Cardiac atrium fibroblast (primary cell): ENCODE measurements around the gene EIF2B1. TPM values are rescaled to one million over a fixed set of nuclear protein-coding genes. Genes with fewer than 3 reads are reported as not detected.

ENCODE experiments used
- total RNA-seq: library from RNA; depleted of rRNA; stranded (reverse); fragments of >200 nt; gene quantifications from 2 replicates; pipeline ENCODE4 v1.2.3, GENCODE V29; 2015

Gene EIF2B1
- total RNA-seq: 45.5 and 81.8 TPM in 2 replicates

DNA sequence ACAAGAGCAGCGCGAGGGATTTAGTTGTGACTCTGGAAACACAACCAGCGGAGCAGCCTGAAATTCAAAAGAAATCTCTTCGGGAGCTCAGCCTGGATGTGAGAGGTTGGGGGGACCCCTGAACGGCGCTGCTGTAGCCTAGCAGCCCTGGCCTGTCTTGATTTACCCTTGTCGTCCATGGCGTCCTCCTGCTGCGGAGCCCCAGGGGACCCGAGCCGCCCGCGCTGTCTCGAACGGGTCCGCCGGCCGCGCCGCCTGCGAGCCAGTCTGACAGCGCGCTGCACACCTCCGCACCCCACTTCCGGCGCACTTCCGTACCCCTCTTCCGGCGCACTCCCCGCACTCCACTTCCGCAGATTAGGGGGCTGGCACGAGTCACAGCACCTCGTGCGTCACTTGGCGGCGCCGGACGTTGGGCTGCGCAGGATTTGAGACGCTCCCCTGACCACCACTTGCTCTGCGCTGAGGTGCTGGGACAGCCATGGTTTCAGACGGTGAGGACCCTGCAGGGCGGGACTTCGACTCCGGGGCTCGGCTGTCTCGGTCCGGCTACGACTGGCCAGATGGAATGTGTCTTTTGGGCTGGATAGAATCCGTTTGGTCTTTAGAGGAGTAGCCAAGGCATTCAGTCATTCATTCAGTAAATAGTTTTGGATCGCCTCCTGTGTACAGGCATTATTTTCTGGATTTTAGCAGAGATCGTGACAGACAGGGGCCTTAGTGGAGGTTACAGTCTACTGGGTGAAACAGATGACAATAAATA is at the start of gene EIF2B1, which contains the start of gene GTF2H3:
TSS of gene EIF2B1 (minus strand) at position 308 of the 763 bp plus-strand sequence. CDS start at position 179, 129 bp downstream.
TSS of gene GTF2H3 (plus strand) at position 451 of the 763 bp plus-strand sequence. CDS start at position 482, 31 bp downstream.

GRCh38 chr12:123670882-123671728 is 37.6 kb upstream of the EIF2B1 start, which contains the start of gene TCTN2:
TCTN2 (plus strand) TSS chr12:123671113; CDS start chr12:123671241, 128 bp downstream.

DNA sequence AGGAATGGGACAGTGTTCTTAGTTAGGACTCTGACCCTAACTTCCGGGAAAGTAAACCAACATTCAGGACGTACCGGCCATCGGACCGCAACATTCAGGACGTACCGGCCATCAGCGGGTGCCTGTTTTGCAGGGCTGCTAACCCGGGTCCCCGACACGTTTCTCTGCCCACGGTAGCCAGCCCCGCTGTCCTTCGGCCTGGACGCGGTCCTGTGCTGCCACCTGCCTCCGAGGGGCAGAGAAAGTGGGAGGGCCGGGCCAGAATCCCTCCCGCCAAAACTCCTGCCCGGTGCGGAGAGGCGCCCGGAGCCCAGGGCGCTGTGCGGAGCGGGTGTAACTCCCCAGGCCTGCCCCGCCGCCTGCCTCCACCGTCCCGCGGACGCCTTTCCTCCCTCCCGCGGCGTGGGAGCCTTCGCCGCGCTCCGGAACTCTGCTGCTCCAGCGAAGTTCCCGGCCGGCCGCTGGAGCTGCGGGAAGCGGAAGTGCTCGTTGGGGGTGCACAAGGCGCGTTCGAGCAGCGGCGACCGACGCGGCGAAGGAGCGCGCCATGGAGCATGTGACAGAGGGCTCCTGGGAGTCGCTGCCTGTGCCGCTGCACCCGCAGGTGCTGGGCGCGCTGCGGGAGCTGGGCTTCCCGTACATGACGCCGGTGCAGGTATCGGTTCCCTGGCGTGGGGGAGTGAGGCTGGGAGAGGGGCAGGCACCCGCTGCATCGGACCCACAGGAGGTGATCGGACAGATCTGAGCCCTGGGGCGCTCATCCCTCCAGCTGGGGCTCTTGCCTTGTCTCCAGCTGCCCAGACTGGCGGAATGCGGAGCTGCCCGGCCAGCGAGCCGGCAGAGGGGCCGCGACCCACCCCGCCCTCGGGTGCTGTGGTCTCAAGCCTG is 31.6 kb downstream of the EIF2B1 start, which contains the start of gene DDX55:
TSS of gene DDX55 (plus strand) at position 498 of the 888 bp plus-strand sequence. CDS start at position 548, 50 bp downstream.

Other genes starting within 250 kb of the EIF2B1 start
- gene KMT5A, start 249.6 kb downstream of the EIF2B1 start, total RNA-seq: 22.6 and 33.4 TPM in 2 replicates
- 4.2 and 6.5 TPM in 2 replicates for gene RILPL2, start 197.0 kb downstream of the EIF2B1 start, total RNA-seq
- 4.2 and 10.4 TPM in 2 replicates for gene SNRNP35, start 175.5 kb downstream of the EIF2B1 start, total RNA-seq
- gene RILPL1, start 100.0 kb downstream of the EIF2B1 start, total RNA-seq: 13.0 and 17.2 TPM in 2 replicates
- 211 and 240 TPM in 2 replicates for gene TMED2, start 49.1 kb downstream of the EIF2B1 start, total RNA-seq
- 10.4 and 10.7 TPM in 2 replicates for gene DDX55, start 31.6 kb downstream of the EIF2B1 start, total RNA-seq
- 20.2 and 25.4 TPM in 2 replicates for gene GTF2H3, start 143 bp upstream of the EIF2B1 start, total RNA-seq
- gene TCTN2, start 37.4 kb upstream of the EIF2B1 start, total RNA-seq: 8.7 and 10.1 TPM in 2 replicates
- gene ATP6V0A2, start 78.7 kb upstream of the EIF2B1 start, total RNA-seq: 8.5 and 16.0 TPM in 2 replicates
- gene DNAH10, start 128.6 kb upstream of the EIF2B1 start, total RNA-seq: under 0.01 and 0.54 TPM in 2 replicates